Measurements from ENCODE around the gene CENPN. TPM values are rescaled to one million over a fixed set of nuclear protein-coding genes. Genes with fewer than 3 reads are reported as not detected.

The CENPN gene
- total and polyA plus RNA-seq, 2 of the 13 experiments (the other 11 are each of a cell fraction or from before 2014, with no cell fraction given): 29.7 to 129 TPM

DNA sequence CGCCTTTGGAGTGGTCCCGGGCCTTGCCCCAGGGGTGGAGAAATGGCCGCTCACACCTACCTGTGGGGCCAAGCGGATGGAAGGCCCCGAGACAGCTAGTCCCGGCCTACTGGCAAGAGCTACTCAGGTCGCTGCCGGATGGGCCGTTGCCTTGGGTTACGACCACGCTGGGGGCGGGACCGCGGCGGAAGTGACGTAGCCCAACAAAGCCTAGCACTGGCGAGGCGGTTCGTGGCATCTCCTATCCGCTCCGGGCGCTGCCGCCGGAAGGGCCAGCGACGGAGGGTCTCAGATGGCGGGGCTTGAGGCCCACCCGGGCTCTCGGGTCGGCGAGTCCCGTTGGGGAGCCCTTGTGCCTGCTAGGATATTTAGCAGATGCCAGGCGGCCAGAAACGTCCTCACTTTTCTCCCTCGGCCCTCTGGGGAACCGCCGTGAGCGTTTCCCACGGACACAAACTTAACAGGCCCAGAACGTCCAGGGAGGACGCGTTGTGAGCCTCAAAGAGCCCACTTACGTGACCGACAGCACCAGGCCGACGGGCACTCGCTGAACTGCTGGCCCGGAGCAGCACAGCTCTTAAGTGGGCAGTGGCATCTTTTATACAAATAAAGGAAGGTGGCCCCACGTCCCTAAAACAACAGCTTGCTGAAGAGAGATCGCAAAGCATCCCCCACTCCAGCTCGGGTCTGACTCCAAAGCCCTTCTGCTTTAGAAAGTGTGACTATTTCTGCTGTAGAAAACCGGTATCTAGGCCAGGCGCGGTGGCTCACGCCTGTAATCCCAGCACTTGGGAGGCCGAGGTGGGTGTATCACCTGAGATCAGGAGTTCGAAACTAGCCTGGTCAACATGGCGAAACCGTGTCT is 70.3 kb downstream of the CENPN start, which contains the start of gene C16orf46 (continued):
- TF ChIP-seq NR1H2 (CRISPR knock-in tag; IDR thresholded peaks at IDR 0.05; ENCODE audit: borderline replicate concordance, low read depth) (no peak), KIAA2018 (CRISPR knock-in tag; IDR thresholded peaks at IDR 0.05; ENCODE audit: borderline replicate concordance) (peak; percentile 99; the same call in 1 of the 2 replicates), RARA (CRISPR knock-in tag; IDR thresholded peaks at IDR 0.05) (peak; percentile 45; the same call in 1 of the 2 replicates), ZNF33B (CRISPR knock-in tag; IDR thresholded peaks at IDR 0.05) (peak; percentile 67; the same call in 1 of the 2 replicates), ZNF550 (CRISPR knock-in tag; IDR thresholded peaks at IDR 0.05; ENCODE audit: borderline replicate concordance) (peak; percentile 68), NAIF1 (CRISPR knock-in tag; IDR thresholded peaks at IDR 0.05; ENCODE audit: borderline replicate concordance) (peak; percentile 70), MTF2 (CRISPR knock-in tag; IDR thresholded peaks at IDR 0.05; ENCODE audit: borderline replicate concordance) (peak; percentile 89; the same call in 1 of the 2 replicates), ZBTB38 (CRISPR knock-in tag; IDR thresholded peaks at IDR 0.05) (peak; percentile 75)
- TF ChIP-seq, protein P1, sequence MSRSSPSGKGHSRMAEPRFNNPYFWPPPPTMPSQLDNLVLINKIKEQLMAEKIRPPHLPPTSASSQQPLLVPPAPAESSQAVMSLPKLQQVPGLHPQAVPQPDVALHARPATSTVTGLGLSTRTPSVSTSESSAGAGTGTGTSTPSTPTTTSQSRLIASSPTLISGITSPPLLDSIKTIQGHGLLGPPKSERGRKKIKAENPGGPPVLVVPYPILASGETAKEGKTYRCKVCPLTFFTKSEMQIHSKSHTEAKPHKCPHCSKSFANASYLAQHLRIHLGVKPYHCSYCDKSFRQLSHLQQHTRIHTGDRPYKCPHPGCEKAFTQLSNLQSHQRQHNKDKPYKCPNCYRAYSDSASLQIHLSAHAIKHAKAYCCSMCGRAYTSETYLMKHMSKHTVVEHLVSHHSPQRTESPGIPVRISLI (CRISPR knock-in tag; IDR thresholded peaks at IDR 0.05; ENCODE audit: borderline replicate concordance): no peak
- TF ChIP-seq, protein P2, sequence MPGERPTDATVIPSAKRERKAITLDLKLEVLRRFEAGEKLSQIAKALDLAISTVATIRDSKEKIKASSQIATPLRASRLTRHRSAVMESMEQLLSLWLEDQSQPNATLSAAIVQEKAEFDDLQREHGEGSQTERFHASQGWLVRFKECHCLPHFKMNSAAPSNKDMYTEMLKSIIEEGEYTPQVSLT (CRISPR knock-in tag; IDR thresholded peaks at IDR 0.05; ENCODE audit: borderline replicate concordance, low read depth): no peak
- TF ChIP-seq, protein P3, sequence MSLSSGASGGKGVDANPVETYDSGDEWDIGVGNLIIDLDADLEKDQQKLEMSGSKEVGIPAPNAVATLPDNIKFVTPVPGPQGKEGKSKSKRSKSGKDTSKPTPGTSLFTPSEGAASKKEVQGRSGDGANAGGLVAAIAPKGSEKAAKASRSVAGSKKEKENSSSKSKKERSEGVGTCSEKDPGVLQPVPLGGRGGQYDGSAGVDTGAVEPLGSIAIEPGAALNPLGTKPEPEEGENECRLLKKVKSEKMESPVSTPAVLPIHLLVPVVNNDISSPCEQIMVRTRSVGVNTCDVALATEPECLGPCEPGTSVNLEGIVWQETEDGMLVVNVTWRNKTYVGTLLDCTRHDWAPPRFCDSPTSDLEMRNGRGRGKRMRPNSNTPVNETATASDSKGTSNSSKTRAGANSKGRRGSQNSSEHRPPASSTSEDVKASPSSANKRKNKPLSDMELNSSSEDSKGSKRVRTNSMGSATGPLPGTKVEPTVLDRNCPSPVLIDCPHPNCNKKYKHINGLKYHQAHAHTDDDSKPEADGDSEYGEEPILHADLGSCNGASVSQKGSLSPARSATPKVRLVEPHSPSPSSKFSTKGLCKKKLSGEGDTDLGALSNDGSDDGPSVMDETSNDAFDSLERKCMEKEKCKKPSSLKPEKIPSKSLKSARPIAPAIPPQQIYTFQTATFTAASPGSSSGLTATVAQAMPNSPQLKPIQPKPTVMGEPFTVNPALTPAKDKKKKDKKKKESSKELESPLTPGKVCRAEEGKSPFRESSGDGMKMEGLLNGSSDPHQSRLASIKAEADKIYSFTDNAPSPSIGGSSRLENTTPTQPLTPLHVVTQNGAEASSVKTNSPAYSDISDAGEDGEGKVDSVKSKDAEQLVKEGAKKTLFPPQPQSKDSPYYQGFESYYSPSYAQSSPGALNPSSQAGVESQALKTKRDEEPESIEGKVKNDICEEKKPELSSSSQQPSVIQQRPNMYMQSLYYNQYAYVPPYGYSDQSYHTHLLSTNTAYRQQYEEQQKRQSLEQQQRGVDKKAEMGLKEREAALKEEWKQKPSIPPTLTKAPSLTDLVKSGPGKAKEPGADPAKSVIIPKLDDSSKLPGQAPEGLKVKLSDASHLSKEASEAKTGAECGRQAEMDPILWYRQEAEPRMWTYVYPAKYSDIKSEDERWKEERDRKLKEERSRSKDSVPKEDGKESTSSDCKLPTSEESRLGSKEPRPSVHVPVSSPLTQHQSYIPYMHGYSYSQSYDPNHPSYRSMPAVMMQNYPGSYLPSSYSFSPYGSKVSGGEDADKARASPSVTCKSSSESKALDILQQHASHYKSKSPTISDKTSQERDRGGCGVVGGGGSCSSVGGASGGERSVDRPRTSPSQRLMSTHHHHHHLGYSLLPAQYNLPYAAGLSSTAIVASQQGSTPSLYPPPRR (CRISPR knock-in tag; IDR thresholded peaks at IDR 0.05; ENCODE audit: borderline replicate concordance): no peak

All from HepG2 (cell line).